A549 treated with CpdA at 1 μM for 4 hours (cell line): ENCODE measurements around the gene SMPD3. TPM values are rescaled to one million over a fixed set of nuclear protein-coding genes. Genes with fewer than 3 reads are reported as not detected.

ENCODE experiments used
- total RNA-seq: library from RNA; stranded (reverse); fragments of 200-300 nt; extraction: Qiagen RNA extraction; gene quantifications from 5 replicates; pipeline ENCODE4 v1.2.3, GENCODE V29; 2022; ENCODE audit warnings: low read depth

The SMPD3 gene
- total RNA-seq, result 0.09 to 0.48 TPM (median 0.32 TPM) in 5 replicates

DNA sequence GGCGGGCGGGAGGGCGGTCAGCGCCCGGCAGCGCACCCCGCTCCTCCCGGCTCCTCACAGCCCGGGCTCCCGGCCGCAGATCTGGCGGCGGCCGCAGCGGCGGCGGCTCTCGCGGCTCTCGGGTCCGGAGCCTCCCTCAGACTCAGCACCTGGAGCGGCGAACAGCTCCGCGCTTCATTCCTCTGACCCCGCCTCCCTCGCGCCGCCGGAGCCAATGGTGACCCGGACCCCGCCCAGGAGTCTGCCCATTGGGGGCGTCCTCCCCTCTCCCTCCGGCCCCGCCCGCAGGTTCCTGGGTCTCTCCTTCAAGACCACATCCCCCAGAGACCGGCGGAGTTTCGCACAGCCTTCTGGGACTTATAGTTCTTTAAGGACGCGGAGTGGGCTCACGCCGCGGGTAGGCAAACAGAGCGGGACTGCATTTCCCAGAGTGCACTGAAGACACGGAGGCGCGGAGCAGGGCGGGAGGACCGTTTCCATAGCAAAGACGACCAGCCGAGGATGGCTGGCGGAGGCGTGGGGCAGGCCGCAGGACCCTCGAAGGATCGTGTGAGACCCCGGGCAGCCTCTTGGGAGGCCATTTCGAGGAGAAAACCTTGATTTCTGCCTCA is at the start of gene SMPD3:
Gene SMPD3, minus strand, starts transcription at position 149 of the 611 bp plus-strand sequence. CDS start 76,327 bp downstream, outside the sequence.

DNA sequence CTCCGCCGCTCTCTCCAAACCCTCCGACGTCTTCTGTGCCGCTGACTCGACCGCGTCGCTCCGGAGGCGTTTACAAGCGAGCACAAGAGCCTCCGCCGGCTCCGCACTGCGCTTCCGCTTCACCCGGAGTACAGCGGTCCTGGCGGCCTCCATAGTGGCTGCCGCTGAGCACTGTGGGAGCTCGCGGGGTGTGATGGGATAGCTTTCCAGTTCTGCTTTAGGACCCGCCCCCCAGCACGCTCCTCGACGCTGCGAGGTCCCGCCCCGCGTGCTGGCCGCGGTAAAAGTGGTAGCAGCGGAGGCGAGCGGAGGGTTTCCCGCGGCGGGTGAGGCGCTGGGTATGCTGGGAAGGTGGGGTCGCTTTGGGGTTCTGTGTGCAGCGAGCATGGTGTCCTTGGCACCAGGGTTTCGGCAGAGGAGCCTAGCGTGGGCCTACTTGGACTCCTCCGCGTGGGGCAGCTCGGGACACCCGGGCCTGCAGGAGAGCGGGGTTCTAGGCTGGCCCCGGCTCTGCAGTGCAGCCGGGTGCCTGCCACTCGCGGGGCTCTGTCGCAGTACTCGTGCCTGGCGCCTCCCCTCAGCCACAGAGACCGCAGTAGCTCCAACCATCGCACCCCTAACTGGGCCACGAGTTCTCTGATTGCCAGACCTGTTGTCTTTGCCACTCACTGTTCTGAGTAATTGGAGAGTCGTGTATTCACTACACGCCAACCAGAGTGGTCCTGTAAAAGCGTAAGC is 137.4 kb downstream of the SMPD3 start, which contains the start of the genes PRMT7 and SLC7A6OS:
Gene PRMT7, plus strand, starts transcription at position 246 of the 738 bp plus-strand sequence. CDS start 4,961 bp downstream, outside the sequence.
Gene SLC7A6OS, minus strand, starts transcription at position 173 of the 738 bp plus-strand sequence. Its CDS starts 20 bp downstream, at position 153.

Other genes starting within 250 kb of the SMPD3 start
- 0.05 to 0.21 TPM (median 0.12 TPM) in 4 of 5 replicates, not detected in the other for gene ESRP2, start 212.4 kb downstream of the SMPD3 start, total RNA-seq
- 12.4 to 17.4 TPM (median 14.5 TPM) in 5 replicates for gene PLA2G15, start 203.1 kb downstream of the SMPD3 start, total RNA-seq
- gene SLC7A6, start 184.0 kb downstream of the SMPD3 start, total RNA-seq, result 31.9 to 34.2 TPM (median 32.5 TPM) in 5 replicates
- gene SLC7A6OS, start 137.6 kb downstream of the SMPD3 start, total RNA-seq, result 10.4 to 12.5 TPM (median 11.1 TPM) in 5 replicates
- gene PRMT7, start 137.5 kb downstream of the SMPD3 start, total RNA-seq, result 30.3 to 35.7 TPM (median 32.8 TPM) in 5 replicates
- 5.0 to 9.7 TPM (median 9.3 TPM) in 5 replicates for gene ZFP90, start 90.8 kb upstream of the SMPD3 start, total RNA-seq
- gene CDH3, start 196.8 kb upstream of the SMPD3 start, total RNA-seq, result 0.16 to 0.33 TPM (median 0.19 TPM) in 5 replicates